ENCODE data around the gene ELOVL5.

Gene ELOVL5

GRCh38 chr6:53273370-53273769, 75.4 kb downstream of the ELOVL5 start:
- DNase-seq (ENCODE audit: low spot score): no peak

DNA sequence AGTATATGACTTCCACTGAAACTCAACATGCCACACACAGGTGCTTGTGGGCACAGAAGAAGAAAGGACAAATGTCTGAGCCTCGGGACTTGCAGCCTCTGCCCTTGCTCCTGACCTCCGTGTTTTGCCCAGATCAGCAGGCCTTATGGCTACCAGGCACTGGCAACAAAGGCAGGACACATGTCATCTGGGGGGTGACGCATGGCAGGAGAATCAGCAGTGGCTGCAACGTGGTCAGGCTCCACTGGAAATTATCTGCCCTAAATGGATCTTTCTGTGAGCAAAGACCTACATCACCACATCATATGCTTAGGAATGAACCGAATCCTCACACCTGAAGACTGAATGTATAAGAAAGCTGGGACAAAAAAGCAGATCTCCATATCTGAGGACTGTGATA, 78.9 kb downstream of the ELOVL5 start:
- no peak for DNase-seq (ENCODE audit: low spot score)

GRCh38 chr6:53268858-53269608, 79.7 kb downstream of the ELOVL5 start:
- no peak for DNase-seq (ENCODE audit: low spot score)

- no peak for DNase-seq (ENCODE audit: low spot score)
Observed at GRCh38 chr6:53266553-53267090, 82.1 kb downstream of the ELOVL5 start.

- DNase-seq (ENCODE audit: low spot score): no peak
Observed at GRCh38 chr6:53264915-53265607, 83.7 kb downstream of the ELOVL5 start.

GRCh38 chr6:53264337-53264736, 84.4 kb downstream of the ELOVL5 start:
- no peak for DNase-seq (ENCODE audit: low spot score)

- no peak for DNase-seq (ENCODE audit: low spot score)
Observed at GRCh38 chr6:53263917-53264316, 84.8 kb downstream of the ELOVL5 start.

- no peak for DNase-seq (ENCODE audit: low spot score)
Observed at GRCh38 chr6:53259860-53260580, 88.7 kb downstream of the ELOVL5 start.

GRCh38 chr6:53258774-53259155, 90.0 kb downstream of the ELOVL5 start:
- no peak for DNase-seq (ENCODE audit: low spot score)

DNA sequence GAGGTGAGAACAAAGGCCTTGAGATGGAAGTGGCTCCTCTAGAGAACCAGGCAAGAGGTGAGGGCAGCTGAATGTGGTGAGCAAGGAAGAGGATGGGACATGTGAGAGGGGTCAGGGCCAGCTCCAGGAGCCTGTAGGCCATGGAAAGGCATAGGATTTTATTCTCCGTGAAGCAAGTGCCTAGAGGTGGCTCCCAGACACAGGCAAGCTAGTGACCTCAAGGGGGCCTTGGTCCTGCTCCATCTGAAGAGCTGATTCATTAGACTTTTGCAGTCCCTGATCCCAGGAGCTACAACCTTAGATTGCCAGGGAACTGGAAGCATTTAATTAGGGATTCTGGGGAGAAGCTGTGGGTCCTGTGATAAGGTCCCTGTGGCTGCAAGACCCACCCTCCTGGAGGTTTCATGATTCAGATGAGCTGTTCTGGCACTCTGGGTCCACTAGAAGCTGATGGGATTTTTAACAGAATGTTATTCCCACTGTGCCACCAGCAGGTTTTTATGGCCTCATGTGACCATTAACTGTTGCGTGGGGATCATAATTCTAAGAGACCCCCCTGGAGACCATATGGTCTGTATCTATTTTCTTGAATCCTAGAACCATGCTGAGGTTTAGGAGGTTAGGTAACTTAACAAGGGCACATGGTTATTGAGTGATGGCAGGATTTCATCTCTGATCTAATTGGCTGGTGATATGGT, 90.5 kb downstream of the ELOVL5 start:
- DNase-seq (ENCODE audit: low spot score): no peak

- no peak for DNase-seq (ENCODE audit: low spot score)
Observed at GRCh38 chr6:53257533-53257932, 91.2 kb downstream of the ELOVL5 start.

GRCh38 chr6:53257001-53257400, 91.7 kb downstream of the ELOVL5 start:
- no peak for DNase-seq (ENCODE audit: low spot score)

GRCh38 chr6:53252177-53252692, 96.5 kb downstream of the ELOVL5 start:
- DNase-seq (ENCODE audit: low spot score): no peak

DNA sequence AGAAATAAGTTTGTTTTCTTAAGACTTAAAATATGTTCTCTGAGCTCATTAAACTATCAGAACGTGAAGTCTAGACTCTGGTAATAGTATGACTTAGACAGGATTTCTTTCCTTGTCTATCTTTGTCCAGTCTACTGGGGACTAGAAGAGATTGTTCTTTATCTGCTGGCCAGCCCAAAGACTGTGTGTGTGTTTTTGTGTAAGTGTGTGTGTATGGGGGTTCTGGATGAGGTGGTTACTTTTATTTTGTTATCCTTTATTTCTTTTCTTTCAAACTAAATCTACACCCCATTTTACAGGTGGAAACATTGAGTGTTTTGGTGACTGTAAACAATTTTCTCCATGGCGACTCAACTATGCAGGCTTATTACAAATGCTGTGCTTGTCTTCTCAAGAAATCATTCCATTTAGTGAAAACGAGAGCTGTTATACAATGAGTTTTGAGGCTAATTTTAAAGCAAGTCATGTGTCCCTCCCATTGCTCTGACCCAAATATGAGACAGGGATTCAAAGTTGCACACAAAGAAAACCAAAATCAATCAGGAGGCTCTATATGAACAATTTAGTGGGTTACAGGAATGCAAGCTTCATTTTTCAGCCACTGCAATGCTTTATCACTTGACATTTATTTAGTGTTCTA, 97.6 kb downstream of the ELOVL5 start:
- no peak for DNase-seq (ENCODE audit: low spot score)

DNA sequence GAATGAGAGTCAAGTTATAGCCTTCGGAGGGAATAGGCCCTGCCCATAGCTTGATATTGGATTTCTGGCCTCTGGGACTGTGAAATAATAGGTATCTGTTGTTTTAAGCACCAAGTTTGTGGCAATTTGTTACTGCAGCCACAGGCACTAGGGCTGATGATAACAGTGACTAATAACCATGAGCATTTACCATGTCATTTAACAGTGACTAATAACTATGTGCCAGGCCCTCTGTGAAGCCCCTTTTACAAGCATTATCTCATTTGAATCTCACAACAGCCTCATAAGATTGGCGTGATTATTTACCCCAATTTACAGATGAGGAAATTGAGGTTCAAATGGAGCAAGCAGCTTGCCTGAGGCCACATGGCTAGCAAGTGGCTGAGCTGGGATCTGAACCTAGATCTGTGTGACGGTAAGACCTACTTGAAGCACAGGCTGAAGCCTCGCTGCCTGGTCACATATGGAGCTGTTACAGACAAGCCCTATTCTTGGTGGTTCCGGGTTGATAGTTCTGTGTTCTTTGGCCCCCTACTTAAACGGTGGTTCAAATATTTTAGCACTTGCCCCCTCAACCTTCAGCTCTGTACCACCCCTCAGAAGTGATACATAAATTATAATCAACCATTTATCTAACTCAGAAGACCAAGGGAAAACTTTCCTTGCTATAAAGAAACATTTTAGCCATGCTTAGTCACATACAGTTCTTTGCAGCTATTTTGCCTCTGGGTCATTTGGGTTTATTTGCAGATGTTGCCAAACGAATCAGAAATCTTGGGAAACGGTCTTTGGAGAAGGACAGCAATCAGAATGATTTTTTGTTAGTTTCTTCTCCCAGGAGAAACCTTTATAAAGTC, 98.3 kb downstream of the ELOVL5 start:
- no peak for DNase-seq (ENCODE audit: low spot score)

DNA sequence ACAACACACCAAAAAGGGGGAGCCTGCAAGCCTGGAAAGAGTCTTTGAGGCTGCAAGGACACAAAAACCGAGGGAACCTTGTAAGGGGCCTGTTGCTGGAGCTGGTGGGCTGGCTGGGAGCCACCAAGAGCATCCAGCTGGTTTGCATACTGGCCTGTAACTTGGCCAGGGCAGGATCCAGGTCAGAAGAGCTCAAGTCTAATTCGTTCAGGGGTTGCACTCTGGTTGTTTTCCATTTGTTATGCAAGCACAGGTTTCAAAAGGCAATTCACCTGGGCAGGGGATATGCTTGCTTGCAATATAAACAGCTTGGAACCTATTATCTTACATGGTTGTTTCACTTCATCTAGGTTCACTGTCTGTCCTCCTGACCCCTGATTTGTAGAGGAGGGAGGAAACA, 101.8 kb downstream of the ELOVL5 start:
- DNase-seq (ENCODE audit: low spot score): no peak

- DNase-seq (ENCODE audit: low spot score): no peak
Observed at GRCh38 chr6:53244958-53245357, 103.8 kb downstream of the ELOVL5 start.

GRCh38 chr6:53244399-53244931, 104.3 kb downstream of the ELOVL5 start:
- DNase-seq (ENCODE audit: low spot score): no peak

DNA sequence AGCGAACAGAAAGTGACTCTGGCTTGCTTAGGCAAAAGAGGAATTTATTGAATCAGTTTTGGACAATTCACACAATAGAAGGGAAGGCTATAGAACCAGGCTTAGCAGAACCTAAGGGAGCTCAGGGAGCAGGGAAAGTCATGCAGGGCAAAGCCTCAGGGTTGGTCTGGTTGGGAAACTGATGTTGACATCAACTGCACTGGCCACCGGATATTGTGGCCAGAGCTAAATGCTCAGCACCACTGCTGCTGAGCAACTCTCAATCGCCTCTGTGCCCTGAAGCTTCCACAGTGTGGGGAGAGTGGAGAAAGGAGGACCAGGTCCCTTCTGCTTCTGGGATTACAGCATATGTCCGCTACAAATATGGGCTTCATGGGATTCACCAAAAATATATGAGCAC, 106.8 kb downstream of the ELOVL5 start:
- no peak for DNase-seq (ENCODE audit: low spot score)

DNA sequence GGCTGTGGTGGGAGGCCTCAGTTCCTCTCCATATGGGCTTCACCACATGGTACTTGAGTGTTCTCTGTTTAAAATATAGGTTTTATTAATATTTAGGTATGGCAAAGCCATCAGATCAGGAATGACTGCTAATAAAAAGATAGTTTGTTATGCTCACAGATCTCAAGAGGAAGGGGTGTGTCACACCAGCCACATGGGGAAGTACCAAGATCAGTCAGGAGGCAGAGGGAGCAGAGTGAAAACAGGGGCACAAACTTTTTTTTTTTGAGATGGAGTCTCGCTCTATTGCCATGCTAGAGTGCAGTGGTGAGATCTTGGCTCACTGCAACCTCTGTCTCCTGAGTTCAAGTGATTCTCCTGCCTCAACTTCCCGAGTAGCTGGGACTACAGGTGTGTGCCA, 108.0 kb downstream of the ELOVL5 start:
- DNase-seq (ENCODE audit: low spot score): no peak

Measured in LoVo (cell line).